ENCODE data around the gene DNAH17. TPM values are rescaled to one million over a fixed set of nuclear protein-coding genes. Genes with fewer than 3 reads are reported as not detected.

Gene DNAH17
- total RNA-seq: under 1 TPM; 0.13 to 0.64 TPM
- not detected for polyA plus RNA-seq (2013, experiment 1 of 2)
- 0.12 TPM for polyA plus RNA-seq (2013, experiment 2 of 2)
- long read RNA-seq, experiment 1: 0 reads
- long read RNA-seq, experiment 2, partial matches to known transcripts: 0 of 3 reads
- long read RNA-seq, experiment 2, other reads (novel, unspliced or antisense): 3 of 3 reads
- long read RNA-seq, experiment 3, partial matches to known transcripts: 1 of 18 reads
- long read RNA-seq, experiment 3, other reads (novel, unspliced or antisense): 17 of 18 reads
- long read RNA-seq, experiment 4: 0 reads

GRCh38 chr17:78577296-78577695 is at the start of gene DNAH17:
TSS of gene DNAH17 (minus strand) at chr17:78577396. CDS start at chr17:78575057, 2,339 bp downstream.
- Histone ChIP-seq H3K36me3 (ENCODE audit: control insufficient read depth, insufficient read depth, low read length) (no peaks in the 10 kb centered on the region), H3K27ac (ENCODE audit: low read depth, low read length) (no peak within 1 kb of the TSS), H3K4me1 (ENCODE audit: control insufficient read depth, insufficient read depth, low read length) (no peaks in the 10 kb centered on the region), H3K9ac (ENCODE audit: extremely low read depth, low read length, poor library complexity, severe bottlenecking) (no peak within 1 kb of the TSS), H3K4me3 (ENCODE audit: low read length) (no peak within 1 kb of the TSS), H3K27me3 (ENCODE audit: control insufficient read depth, insufficient read depth, low read length, poor library complexity, severe bottlenecking) (peaks cover 15% of the 10 kb centered on the region), H3K9me3 (ENCODE audit: control insufficient read depth, low read length) (no peaks in the 10 kb centered on the region)
- peaks cover 3% of the 10 kb centered on the region for H3K9me3 Mint-ChIP-seq
- 79 to 94% methylated on average over 8 to 9 of the region's 9 CpGs for WGBS, 2 experiments (ENCODE audit: insufficient coverage in 1 of 2, insufficient read length in 1 of 2)
- H3K27me3 Mint-ChIP-seq (ENCODE audit: insufficient read depth): peaks cover 8% of the 10 kb centered on the region
- no peaks in the 10 kb centered on the region for H3K36me3 Mint-ChIP-seq (ENCODE audit: low read depth)
- no peak within 1 kb of the TSS for H3K4me3 Mint-ChIP-seq
- DNase-seq: no peak
- peaks cover 6% of the 10 kb centered on the region for H3K4me1 Mint-ChIP-seq
- TF ChIP-seq CTCF (conservative IDR thresholded peaks at IDR 0.05): no peak
- no peak within 1 kb of the TSS for H3K27ac Mint-ChIP-seq

GRCh38 chr17:78624324-78625151 is 47.3 kb upstream of the DNAH17 start:
- peaks cover 2% of the 10 kb centered on the region for H3K27me3 Mint-ChIP-seq (ENCODE audit: insufficient read depth)
- no peaks in the 10 kb centered on the region for H3K36me3 Mint-ChIP-seq (ENCODE audit: low read depth)
- TF ChIP-seq CTCF (conservative IDR thresholded peaks at IDR 0.05): no peak

GRCh38 chr17:78623541-78623940 is 46.3 kb upstream of the DNAH17 start:
- Histone ChIP-seq H3K9me3 (ENCODE audit: control insufficient read depth, low read length) (no peaks in the 10 kb centered on the region), H3K4me1 (ENCODE audit: control insufficient read depth, insufficient read depth, low read length) (no peaks in the 10 kb centered on the region), H3K4me3 (ENCODE audit: low read length) (no peak overlapping the region), H3K9ac (ENCODE audit: extremely low read depth, low read length, poor library complexity, severe bottlenecking) (no peak overlapping the region), H3K27me3 (ENCODE audit: control insufficient read depth, insufficient read depth, low read length, poor library complexity, severe bottlenecking) (no peaks in the 10 kb centered on the region), H3K36me3 (ENCODE audit: control insufficient read depth, insufficient read depth, low read length) (no peaks in the 10 kb centered on the region), H3K27ac (ENCODE audit: low read depth, low read length) (no peak overlapping the region)
- no peak for DNase-seq
- H3K36me3 Mint-ChIP-seq (ENCODE audit: low read depth): no peaks in the 10 kb centered on the region
- no peaks in the 10 kb centered on the region for H3K4me1 Mint-ChIP-seq
- no peak for TF ChIP-seq CTCF (conservative IDR thresholded peaks at IDR 0.05)
- 83 to 89% methylated on average over 12 of the region's 12 CpGs for WGBS, 2 experiments (ENCODE audit: insufficient coverage in 1 of 2, insufficient read length in 1 of 2)
- peaks cover 4% of the 10 kb centered on the region for H3K27me3 Mint-ChIP-seq (ENCODE audit: insufficient read depth)
- no peak overlapping the region for H3K27ac Mint-ChIP-seq
- H3K9me3 Mint-ChIP-seq: peaks cover 9% of the 10 kb centered on the region
- no peak overlapping the region for H3K4me3 Mint-ChIP-seq

More at GRCh38 chr17:78624324-78625151, 47.3 kb upstream of the DNAH17 start:
- H3K9me3 ChIP-seq (ENCODE audit: control insufficient read depth, low read length): no peaks in the 10 kb centered on the region
- H3K4me1 Mint-ChIP-seq: no peaks in the 10 kb centered on the region
- H3K4me3 Mint-ChIP-seq: no peak overlapping the region
- peaks cover 9% of the 10 kb centered on the region for H3K9me3 Mint-ChIP-seq
- H3K27ac Mint-ChIP-seq: no peak overlapping the region
- DNase-seq: no peak
- no peaks in the 10 kb centered on the region for H3K4me1 ChIP-seq (ENCODE audit: control insufficient read depth, insufficient read depth, low read length)
- WGBS, 2 experiments (ENCODE audit: insufficient coverage in 1 of 2, insufficient read length in 1 of 2): 91 to 93% methylated on average over 9 to 12 of the region's 14 CpGs
- H3K9ac ChIP-seq (ENCODE audit: extremely low read depth, low read length, poor library complexity, severe bottlenecking): no peak overlapping the region
- H3K27me3 ChIP-seq (ENCODE audit: control insufficient read depth, insufficient read depth, low read length, poor library complexity, severe bottlenecking): no peaks in the 10 kb centered on the region
- H3K27ac ChIP-seq (ENCODE audit: low read depth, low read length): no peak overlapping the region
- no peak overlapping the region for H3K4me3 ChIP-seq (ENCODE audit: low read length)
- H3K36me3 ChIP-seq (ENCODE audit: control insufficient read depth, insufficient read depth, low read length): no peaks in the 10 kb centered on the region

Data from endodermal cell (in vitro differentiated cells).